HG03139 (cell line): ENCODE data around the gene KATNAL1.
A peak's percentile ranks its signal among the peaks of the same experiment; 100 is the strongest.

ENCODE experiments used
- ATAC-seq: cut with Tn5 transposase; IDR thresholded peaks from one replicate; pipeline ENCODE4 v1.9.1; 2021; ENCODE audit not compliant: unreplicated experiment

Gene KATNAL1

GRCh38 chr13:30307194-30307970 is at the start of gene KATNAL1:
Gene KATNAL1, minus strand, starts transcription at chr13:30307551. Its CDS starts 23,774 bp downstream, at chr13:30283777.
- peak; percentile 46 for ATAC-seq

DNA sequence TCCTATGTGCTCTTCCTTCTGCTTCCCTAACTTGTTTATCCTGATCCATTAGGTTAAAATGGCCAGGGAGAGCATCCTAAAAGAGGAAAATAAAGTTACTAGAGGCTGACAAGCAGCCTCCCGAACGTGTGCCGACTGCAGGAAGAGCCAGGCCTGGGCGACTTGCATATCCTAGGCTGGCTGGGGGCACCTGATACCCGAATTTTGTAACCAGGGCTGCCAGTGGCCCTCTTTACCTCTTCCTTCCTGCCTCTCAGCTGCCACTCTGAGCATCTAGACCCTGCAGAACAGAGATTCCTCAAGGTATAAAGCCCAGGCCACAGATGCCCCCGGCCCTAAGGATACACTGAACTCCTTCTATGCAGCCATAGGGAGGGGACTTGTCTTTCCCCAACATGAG is 48.5 kb upstream of the KATNAL1 start:
- ATAC-seq, result no peak

- ATAC-seq, result no peak
Measured at GRCh38 chr13:30355384-30355699, 48.0 kb upstream of the KATNAL1 start.

- no peak for ATAC-seq
Measured at GRCh38 chr13:30354493-30355383, 47.4 kb upstream of the KATNAL1 start.

GRCh38 chr13:30353471-30354215 is 46.3 kb upstream of the KATNAL1 start:
- ATAC-seq, result no peak

DNA sequence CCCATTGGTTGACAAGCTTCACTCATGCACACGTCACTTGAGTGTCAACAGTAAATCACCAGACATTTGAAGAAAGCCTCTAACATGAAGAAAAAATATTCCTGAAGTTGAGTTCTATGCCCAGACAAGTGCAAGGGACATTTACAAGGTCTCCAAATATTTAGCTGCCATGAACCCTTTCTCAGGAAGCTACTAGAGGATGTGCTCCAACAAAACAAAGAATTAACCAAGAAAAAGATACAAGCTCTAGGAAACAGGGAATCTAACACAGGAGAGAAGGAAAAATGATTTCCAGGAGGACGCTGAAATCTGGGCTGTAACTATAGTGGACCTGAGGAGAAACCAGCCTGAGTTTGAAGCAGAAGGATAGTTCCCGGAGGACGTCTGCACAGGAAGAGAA is 45.7 kb upstream of the KATNAL1 start:
- ATAC-seq, result no peak

- ATAC-seq, result no peak
Measured at GRCh38 chr13:30352121-30352520, 44.8 kb upstream of the KATNAL1 start.

DNA sequence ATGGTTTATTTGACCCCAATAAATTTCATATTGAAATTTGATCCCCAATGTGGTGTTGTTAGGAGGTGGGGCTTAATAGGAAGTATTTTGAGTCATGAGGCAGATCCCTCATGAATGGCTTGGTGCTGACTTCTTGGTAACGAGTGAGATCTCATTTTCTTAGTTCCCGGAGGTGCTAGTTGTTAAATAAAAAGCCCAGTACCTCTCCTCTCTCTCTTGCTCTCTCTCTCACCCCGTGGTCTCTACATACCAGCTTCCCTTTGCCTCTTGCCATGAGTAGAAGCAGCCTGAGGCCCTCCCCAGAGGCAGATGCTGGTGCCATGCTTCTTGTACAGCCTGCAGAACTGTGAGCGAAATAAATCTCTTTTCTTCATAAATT is 39.4 kb upstream of the KATNAL1 start:
- ATAC-seq, result peak; percentile 24

DNA sequence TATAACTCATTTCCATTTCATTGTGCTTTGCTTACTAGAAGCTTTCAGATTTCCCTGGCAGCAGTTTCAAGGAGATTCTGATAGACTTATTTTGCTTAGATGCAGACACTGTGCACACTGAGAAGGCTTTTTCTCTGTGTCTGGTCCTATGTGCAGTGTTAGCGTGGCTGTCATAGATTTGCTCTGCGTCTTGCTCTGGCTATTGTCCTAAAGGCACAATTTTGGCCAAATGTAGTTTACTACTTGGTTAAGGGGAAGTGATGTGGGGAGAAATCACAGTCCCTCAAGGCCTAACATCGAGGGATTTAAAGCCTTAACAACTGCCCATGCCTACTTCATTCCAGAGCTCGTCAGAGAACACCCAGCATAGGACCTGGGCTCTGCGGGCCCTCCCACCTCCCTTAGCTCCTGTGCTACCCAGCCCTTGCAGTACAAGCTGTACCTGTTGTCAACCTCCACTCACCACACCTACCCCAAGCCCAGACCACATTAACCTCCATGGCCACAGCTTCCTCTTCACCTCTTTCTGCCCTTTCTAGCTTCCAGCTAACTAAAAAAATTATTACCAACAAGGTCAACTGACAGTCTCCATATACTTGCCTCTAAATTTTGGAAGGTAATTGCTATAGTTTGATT is 38.9 kb upstream of the KATNAL1 start:
- ATAC-seq, result peak; percentile 78

- no peak for ATAC-seq
Measured at GRCh38 chr13:30345426-30346100, 38.2 kb upstream of the KATNAL1 start.

DNA sequence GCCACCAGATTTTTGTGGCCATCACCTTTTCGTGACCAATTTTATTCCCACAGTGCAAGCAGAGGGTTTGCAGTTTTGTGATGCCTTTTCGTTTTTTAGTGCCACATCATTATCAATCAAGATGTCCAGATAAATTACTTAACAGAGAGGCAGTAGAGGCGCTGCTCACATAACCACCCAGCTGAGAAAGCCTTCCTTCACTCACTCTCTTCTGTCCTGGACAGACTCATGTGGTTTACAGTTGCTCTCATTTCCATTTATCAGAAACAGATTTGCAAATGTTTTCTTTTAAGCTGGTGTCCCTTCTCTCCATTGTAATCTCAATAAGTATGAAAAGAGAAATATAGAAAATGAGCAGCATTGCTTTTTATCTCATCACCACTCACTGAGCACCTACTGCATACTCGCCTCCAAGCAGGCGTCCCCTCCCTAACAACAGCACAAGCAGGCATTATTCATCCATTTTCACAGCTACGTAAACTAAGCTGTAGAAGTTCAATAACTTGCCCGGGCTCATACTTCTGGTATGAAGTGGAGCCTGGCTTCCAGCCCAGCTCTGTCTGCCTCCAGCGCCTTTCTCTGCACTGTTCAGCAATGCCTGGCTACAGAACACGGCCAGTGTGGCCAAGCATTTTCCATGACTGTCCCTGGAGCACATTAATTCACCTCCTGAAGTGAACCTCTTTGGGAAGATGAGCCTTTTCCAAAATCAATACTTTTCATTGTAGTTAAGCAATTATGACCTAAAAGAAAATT is 34.6 kb upstream of the KATNAL1 start:
- ATAC-seq, result no peak

- ATAC-seq, result no peak
Measured at GRCh38 chr13:30340331-30341250, 33.2 kb upstream of the KATNAL1 start.

GRCh38 chr13:30339738-30340330 is 32.5 kb upstream of the KATNAL1 start:
- ATAC-seq, result no peak

DNA sequence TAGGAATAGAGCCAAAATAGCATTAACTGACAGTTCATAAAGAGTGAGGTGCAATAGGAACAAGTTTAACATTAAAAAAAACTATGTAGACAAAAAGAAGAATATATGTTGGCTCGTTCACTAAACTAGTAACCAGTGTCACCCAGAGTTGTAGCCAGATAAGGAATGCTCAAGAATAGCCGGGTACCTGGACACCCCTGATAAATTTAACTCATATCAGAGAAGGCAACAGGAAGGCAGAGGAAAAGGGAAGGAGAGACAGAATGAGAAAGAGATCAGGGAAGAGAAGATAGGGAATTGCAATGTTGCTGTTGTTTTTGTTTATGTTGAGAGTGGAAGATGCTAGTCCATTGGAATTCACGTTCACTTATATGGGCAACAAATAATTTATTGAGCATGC is 31.6 kb upstream of the KATNAL1 start:
- no peak for ATAC-seq

GRCh38 chr13:30338331-30338851 is 31.0 kb upstream of the KATNAL1 start:
- ATAC-seq, result no peak

- ATAC-seq, result no peak
Measured at GRCh38 chr13:30337061-30337610, 29.8 kb upstream of the KATNAL1 start.

DNA sequence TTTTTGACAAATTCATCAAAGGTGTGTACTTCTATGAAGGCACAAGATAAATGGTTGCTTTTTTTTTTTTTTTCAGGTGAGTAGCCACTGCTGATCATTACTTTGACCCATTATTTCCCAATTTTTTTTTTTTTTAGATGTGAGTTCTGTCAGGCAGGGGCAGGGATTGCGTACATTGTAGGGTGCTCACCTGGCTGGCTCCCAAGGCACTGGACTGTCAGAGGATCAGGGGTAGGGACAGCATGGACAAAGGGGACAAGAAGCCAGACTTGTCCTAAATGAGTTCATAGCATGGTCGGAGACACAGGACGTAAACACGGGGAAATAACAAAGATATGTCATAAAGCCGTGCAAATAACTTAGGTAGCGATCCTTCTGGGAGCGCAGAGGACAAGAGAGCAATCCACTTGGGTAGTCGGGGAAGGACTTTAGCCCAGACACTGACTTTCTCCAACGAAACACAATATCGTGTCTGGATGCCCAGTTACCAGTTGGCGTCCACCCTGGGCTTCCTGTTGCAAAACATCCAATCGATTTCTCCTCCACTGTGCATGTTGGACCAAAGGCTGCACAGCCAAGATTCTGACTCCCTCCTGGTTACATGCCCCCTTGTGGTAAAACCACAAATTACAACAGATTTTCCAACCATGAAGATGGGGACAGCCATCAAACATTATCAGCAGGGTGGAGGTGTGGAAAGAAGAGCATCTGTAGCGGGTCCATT is 27.5 kb upstream of the KATNAL1 start:
- ATAC-seq, result no peak
